Stimulated activated CD4-positive, alpha-beta T cell treated with anti-CD3 and anti-CD28 coated beads, Interleukin-2, amount 100 ng/mL, for 4 hours (primary cell): ENCODE results near the gene GRIA1.

ENCODE experiments used
- DNase-seq: peaks from one replicate; pipeline ENCODE4 v3.0.0-alpha.2; 2020; ENCODE audit warnings: low read depth

The GRIA1 gene

GRCh38 chr5:153613672-153614071 is 123.2 kb downstream of the GRIA1 start:
- DNase-seq = no peak

- no peak for DNase-seq
Observed at GRCh38 chr5:153617190-153617589, 126.7 kb downstream of the GRIA1 start.

- no peak for DNase-seq
Observed at GRCh38 chr5:153618307-153618706, 127.8 kb downstream of the GRIA1 start.

- DNase-seq = no peak
Observed at GRCh38 chr5:153618867-153619266, 128.4 kb downstream of the GRIA1 start.

- DNase-seq = no peak
Observed at GRCh38 chr5:153619771-153620170, 129.3 kb downstream of the GRIA1 start.

GRCh38 chr5:153623124-153623523 is 132.7 kb downstream of the GRIA1 start:
- DNase-seq = no peak

GRCh38 chr5:153623751-153624450 is 133.4 kb downstream of the GRIA1 start:
- no peak for DNase-seq

- DNase-seq = no peak
Observed at GRCh38 chr5:153624451-153624765, 133.9 kb downstream of the GRIA1 start.

- no peak for DNase-seq
Observed at GRCh38 chr5:153625826-153626354, 135.4 kb downstream of the GRIA1 start.

GRCh38 chr5:153626836-153627235 is 136.4 kb downstream of the GRIA1 start:
- DNase-seq = no peak

- DNase-seq = no peak
Observed at GRCh38 chr5:153629027-153629895, 138.8 kb downstream of the GRIA1 start.

- DNase-seq = no peak
Observed at GRCh38 chr5:153630546-153630945, 140.1 kb downstream of the GRIA1 start.

- DNase-seq = no peak
Observed at GRCh38 chr5:153632748-153633290, 142.3 kb downstream of the GRIA1 start.

GRCh38 chr5:153636670-153637451 is 146.4 kb downstream of the GRIA1 start:
- no peak for DNase-seq

GRCh38 chr5:153640293-153640692 is 149.8 kb downstream of the GRIA1 start:
- no peak for DNase-seq

GRCh38 chr5:153641183-153641688 is 150.8 kb downstream of the GRIA1 start:
- DNase-seq = no peak

GRCh38 chr5:153654504-153655200 is 164.2 kb downstream of the GRIA1 start:
- DNase-seq = no peak

- no peak for DNase-seq
Observed at GRCh38 chr5:153655201-153655510, 164.7 kb downstream of the GRIA1 start.

- no peak for DNase-seq
Observed at GRCh38 chr5:153658149-153658548, 167.7 kb downstream of the GRIA1 start.

GRCh38 chr5:153658606-153659005 is 168.1 kb downstream of the GRIA1 start:
- no peak for DNase-seq

- DNase-seq = no peak
Observed at GRCh38 chr5:153659039-153659736, 168.7 kb downstream of the GRIA1 start.
